Liver (tissue), 9 donors: ENCODE data around the gene SLC5A3. TPM values are rescaled to one million over a fixed set of nuclear protein-coding genes. Genes with fewer than 3 reads are reported as not detected.

Source experiments
- DNase-seq: peaks from one replicate; pipeline ENCODE4 v3.0.0-alpha.2; 2017; ENCODE audit warnings: low spot score
- H3K27ac ChIP-seq, 2 donors: one replicate each; pipeline ENCODE4 v1.7.0; 2013; ENCODE audit warnings: inconsistent platforms in 2 of 2, low read length in 2 of 2, control low read depth in 1 of 2, low read depth in 1 of 2, mild to moderate bottlenecking in 1 of 2
- H3K27me3 ChIP-seq, 4 donors: one replicate each; pipeline versions ENCODE4 v1.6.1 to v1.7.0; 2013; ENCODE audit warnings: low read length in 3 of 4, inconsistent platforms in 1 of 4, mild to moderate bottlenecking in 1 of 4, moderate library complexity in 1 of 4; ENCODE audit not compliant: control insufficient read depth in 4 of 4, insufficient read depth in 4 of 4
- H3K36me3 ChIP-seq, 4 donors: one replicate each; pipeline versions ENCODE4 v1.6.1 to v1.7.0; 2013; ENCODE audit warnings: low read length in 3 of 4, mild to moderate bottlenecking in 3 of 4, low read depth in 1 of 4, moderate library complexity in 1 of 4; ENCODE audit not compliant: control insufficient read depth in 4 of 4, insufficient read depth in 3 of 4
- H3K4me1 ChIP-seq, 4 donors: one replicate each; pipeline versions ENCODE4 v1.6.1 to v1.7.0; 2013; ENCODE audit warnings: low read length in 3 of 4, mild to moderate bottlenecking in 3 of 4, moderate library complexity in 1 of 4; ENCODE audit not compliant: control insufficient read depth in 4 of 4, insufficient read depth in 4 of 4
- H3K4me3 ChIP-seq, 3 donors: one replicate each; pipeline versions ENCODE4 v1.6.1 to v1.7.0; 2013; ENCODE audit warnings: low read length in 3 of 3, control low read depth in 1 of 3, low read depth in 1 of 3, mild to moderate bottlenecking in 1 of 3
- H3K9ac ChIP-seq, 2 donors: one replicate each; pipeline ENCODE4 v1.7.0; 2013; ENCODE audit warnings: low read length in 2 of 2, mild to moderate bottlenecking in 2 of 2, moderate library complexity in 2 of 2, control low read depth in 1 of 2, low read depth in 1 of 2
- H3K9me3 ChIP-seq, 4 donors: one replicate each; pipeline versions ENCODE4 v1.6.1 to v1.7.0; 2013; ENCODE audit warnings: low read length in 3 of 4; ENCODE audit not compliant: control insufficient read depth in 4 of 4
- ATF3 ChIP-seq: IDR thresholded peaks from 2 replicates; pipeline ENCODE4 v1.6.1; 2016; ENCODE audit warnings: antibody characterized with exemption
- CTCF ChIP-seq: fragments of 150-350 bp; IDR thresholded peaks from 2 replicates; pipeline ENCODE4 v1.5.1; 2017; ENCODE audit warnings: improper control_type of control experiment, low read depth, low read length; ENCODE audit not compliant: missing input control
- EGR1 ChIP-seq, 2 donors: IDR thresholded peaks; 2 replicates each; pipeline ENCODE4 v1.6.1; 2016 to 2018; ENCODE audit warnings: antibody characterized with exemption in 2 of 2, low read depth in 2 of 2
- FOXA1 ChIP-seq: IDR thresholded peaks from 2 replicates; pipeline ENCODE4 v1.6.1; 2016; ENCODE audit warnings: antibody characterized with exemption
- FOXA2 ChIP-seq: IDR thresholded peaks from 2 replicates; pipeline ENCODE4 v1.6.1; 2016; ENCODE audit warnings: antibody characterized with exemption
- GABPA ChIP-seq, 2 donors: IDR thresholded peaks in 1 of 2; conservative IDR thresholded peaks in 1 of 2; 2 replicates each; pipeline ENCODE4 v1.6.1; 2016; ENCODE audit warnings: antibody characterized with exemption in 2 of 2, mild to moderate bottlenecking in 1 of 2, moderate library complexity in 1 of 2
- HNF4A ChIP-seq, 2 donors: conservative IDR thresholded peaks; 2 replicates each; pipeline ENCODE4 v1.6.1; 2016; ENCODE audit warnings: antibody characterized with exemption in 2 of 2, mild to moderate bottlenecking in 2 of 2
- HNF4G ChIP-seq: IDR thresholded peaks from 2 replicates; pipeline ENCODE4 v1.6.1; 2016; ENCODE audit warnings: antibody characterized with exemption
- JUND ChIP-seq, 2 donors: IDR thresholded peaks; 2 replicates each; pipeline ENCODE4 v1.6.1; 2016; ENCODE audit warnings: antibody characterized with exemption in 2 of 2
- MAX ChIP-seq: IDR thresholded peaks from 2 replicates; pipeline ENCODE4 v1.6.1; 2016; ENCODE audit warnings: antibody characterized with exemption
- NR2F2 ChIP-seq: IDR thresholded peaks from 2 replicates; pipeline ENCODE4 v1.6.1; 2016; ENCODE audit warnings: antibody characterized with exemption
- RAD21 ChIP-seq, 2 donors: IDR thresholded peaks; 2 replicates each; pipeline ENCODE4 v1.6.1; 2016; ENCODE audit warnings: antibody characterized with exemption in 2 of 2, mild to moderate bottlenecking in 2 of 2
- REST ChIP-seq: IDR thresholded peaks from 2 replicates; pipeline ENCODE4 v1.6.1; 2016; ENCODE audit warnings: antibody characterized with exemption, mild to moderate bottlenecking
- RXRA ChIP-seq, 2 donors: IDR thresholded peaks; 2 replicates each; pipeline ENCODE4 v1.6.1; 2017 to 2018; ENCODE audit warnings: antibody characterized with exemption in 2 of 2, mild to moderate bottlenecking in 1 of 2
- SP1 ChIP-seq: IDR thresholded peaks from 2 replicates; pipeline ENCODE4 v1.6.1; 2018; ENCODE audit warnings: antibody characterized with exemption, mild to moderate bottlenecking
- TAF1 ChIP-seq: conservative IDR thresholded peaks from 2 replicates; pipeline ENCODE4 v1.6.1; 2016; ENCODE audit warnings: antibody characterized with exemption, mild to moderate bottlenecking
- YY1 ChIP-seq: IDR thresholded peaks from 2 replicates; pipeline ENCODE4 v1.6.1; 2016; ENCODE audit warnings: antibody characterized with exemption, mild to moderate bottlenecking
- ZBTB33 ChIP-seq: IDR thresholded peaks from 2 replicates; pipeline ENCODE4 v1.6.1; 2016; ENCODE audit warnings: antibody characterized with exemption
- WGBS: extraction: QIAGEN DNeasy Blood & Tissue Kit; methylation state at CpG from one replicate; pipeline ENCODE4 v1.1.7; 2013; 5-methylcytosine and 5-hydroxymethylcytosine counted together
- polyA plus RNA-seq, 2 donors: library from polyadenylated mRNA; stranded (reverse) in 1 of 2; unstranded in 1 of 2; fragments of 200-250 nt in 1 of 2; fragments of >200 nt in 1 of 2; fragmentation: Nextera tagmentation in 1 of 2; extraction: Ambion mirVana in 1 of 2; gene quantifications; one replicate each; pipeline versions ENCODE4 v1.2.1 to v1.2.3, GENCODE V29; 2013 to 2015
- total RNA-seq, 2 donors: library from RNA; depleted of rRNA; stranded (reverse); fragments of >200 nt; gene quantifications; one replicate each; pipeline ENCODE4 v1.2.3, GENCODE V29; 2014
- donor health status: healthy.
- donor health status: healthy.
- donor health status: healthy.
- donor health status: healthy.
- donor health status: healthy.

SLC5A3 gene
- total and polyA plus RNA-seq, 4 donors, result 1.5 to 16.6 (median 8.1) TPM

GRCh38 chr21:34083357-34083756, 10.0 kb downstream of the SLC5A3 start:
- Histone ChIP-seq H3K4me1 (peaks cover 0 to 19% (median 12%) of the 10 kb centered on the region in 4 donors), H3K9me3 (no peaks in the 10 kb centered on the region), H3K36me3 (peaks cover 0 to 7% (median 0%) of the 10 kb centered on the region in 4 donors), H3K27ac (no peak overlapping the region), H3K27me3 (no peaks in the 10 kb centered on the region), H3K9ac (no peak overlapping the region), H3K4me3 (no peak overlapping the region)
- DNase-seq, result no peak
- TF ChIP-seq MAX (no peak), HNF4G (no peak), JUND (IDR thresholded peaks at IDR 0.05) (no peak), TAF1 (no peak), FOXA2 (no peak), ZBTB33 (no peak), EGR1 (IDR thresholded peaks at IDR 0.05; ENCODE audit: low read depth in 2 of 2) (no peak), RAD21 (IDR thresholded peaks at IDR 0.05) (no peak), SP1 (no peak), RXRA (IDR thresholded peaks at IDR 0.05) (no peak), REST (no peak), NR2F2 (no peak), YY1 (no peak), HNF4A (conservative IDR thresholded peaks at IDR 0.05) (no peak)
- 91% methylated on average over 3 of the region's 3 CpGs for WGBS

- Histone ChIP-seq H3K36me3 (peaks cover 0 to 3% (median 0%) of the 10 kb centered on the region in 4 donors), H3K4me1 (peaks cover 1 to 11% (median 9%) of the 10 kb centered on the region in 4 donors), H3K27me3 (no peaks in the 10 kb centered on the region), H3K4me3 (no peak overlapping the region), H3K9me3 (no peaks in the 10 kb centered on the region), H3K27ac (no peak overlapping the region), H3K9ac (no peak overlapping the region)
- 96% methylated on average over 2 of the region's 2 CpGs for WGBS
- no peak for TF ChIP-seq ATF3
- TF ChIP-seq HNF4A (conservative IDR thresholded peaks at IDR 0.05), result no peak
- TF ChIP-seq FOXA2, result no peak
- TF ChIP-seq RXRA (IDR thresholded peaks at IDR 0.05), result no peak
- TF ChIP-seq TAF1, result no peak
- TF ChIP-seq NR2F2, result no peak
- no peak for TF ChIP-seq GABPA (IDR thresholded peaks at IDR 0.05 in 1 of 2, conservative IDR thresholded peaks at IDR 0.05 in 1 of 2)
- no peak for TF ChIP-seq HNF4G
- no peak for TF ChIP-seq JUND (IDR thresholded peaks at IDR 0.05)
- TF ChIP-seq YY1, result no peak
- no peak for TF ChIP-seq EGR1 (IDR thresholded peaks at IDR 0.05; ENCODE audit: low read depth in 2 of 2)
- no peak for TF ChIP-seq MAX
- TF ChIP-seq RAD21 (IDR thresholded peaks at IDR 0.05), result no peak
- no peak for TF ChIP-seq REST
- TF ChIP-seq CTCF, result no peak
- no peak for TF ChIP-seq SP1
- no peak for TF ChIP-seq FOXA1
- DNase-seq, result no peak
Measured at GRCh38 chr21:34085129-34085528, 11.8 kb downstream of the SLC5A3 start.
